GM12878 (cell line): ENCODE data around the gene MEI1. TPM values are rescaled to one million over a fixed set of nuclear protein-coding genes. Genes with fewer than 3 reads are reported as not detected.

Source experiments
- EP300 ChIP-seq, 2 experiments: fragments of 150-350 bp in 1 of 2; IDR thresholded peaks; 2 replicates each; pipeline ENCODE4 v1.6.1; 2011 to 2012; ENCODE audit warnings: low read depth in 2 of 2, low read length in 2 of 2, borderline replicate concordance in 1 of 2, improper control_type of control experiment in 1 of 2, inconsistent platforms in 1 of 2; ENCODE audit not compliant: control insufficient read depth in 1 of 2
- IKZF1 ChIP-seq: fragments of 450-650 bp; conservative IDR thresholded peaks from 2 replicates; pipeline ENCODE4 v1.6.1; 2017; ENCODE audit warnings: antibody characterized with exemption, mild to moderate bottlenecking
- JUND ChIP-seq: IDR thresholded peaks from 2 replicates; pipeline ENCODE4 v1.6.1; 2012; ENCODE audit warnings: low read depth, mild to moderate bottlenecking, low read length, improper control_type of control experiment, moderate library complexity
- KAT2A ChIP-seq: conservative IDR thresholded peaks from 2 replicates; pipeline ENCODE4 v1.6.1; 2011; ENCODE audit warnings: low read depth, low read length; ENCODE audit not compliant: control insufficient read depth
- SMARCA5 ChIP-seq: fragments of 450-650 bp; IDR thresholded peaks from 2 replicates; pipeline ENCODE4 v1.6.1; 2017; ENCODE audit warnings: mild to moderate bottlenecking
- TCF7 ChIP-seq: IDR thresholded peaks from 2 replicates; pipeline ENCODE4 v1.6.1; 2014; ENCODE audit warnings: antibody characterized with exemption, borderline replicate concordance
- polyA plus RNA-seq, 11 experiments: library from polyadenylated mRNA; depleted of rRNA in 4 of 11; unstranded in 6 of 11; stranded (reverse) in 5 of 11; fragments of >200 nt; fragmentation: Nextera tagmentation in 4 of 11; fragmentation: Illumina TruSeq in 1 of 11; extraction: Ambion mirVana in 4 of 11; extraction: Trizol in 1 of 11; gene quantifications; 1 replicate in 1 of 11; 2 replicates in 10 of 11; pipeline versions ENCODE4 v1.2.1 to v1.2.3, GENCODE V29; 2011 to 2016; ENCODE audit warnings: inconsistent platforms in 2 of 11, missing spikeins in 2 of 11, low read depth in 1 of 11
- total RNA-seq, 4 experiments: library from RNA; depleted of rRNA in 3 of 4; stranded (reverse); fragments of >200 nt in 3 of 4; fragmentation: Illumina TruSeq in 1 of 4; extraction: Trizol in 1 of 4; gene quantifications; 2 replicates each; pipeline versions ENCODE4 v1.2.1 to v1.2.3, GENCODE V29; 2013 to 2021
- TF ChIP-seq, protein P1 (sequence below): fragments of 450-650 bp; IDR thresholded peaks from 2 replicates; pipeline ENCODE4 v1.6.1; 2017; ENCODE audit warnings: mild to moderate bottlenecking, low read depth, inconsistent platforms; ENCODE audit not compliant: poor library complexity, severe bottlenecking
- TF ChIP-seq, protein P2 (sequence below): fragments of 450-650 bp; IDR thresholded peaks from 2 replicates; pipeline ENCODE4 v1.6.1; 2017; ENCODE audit warnings: low read depth, mild to moderate bottlenecking, moderate library complexity
- TF ChIP-seq, protein P3 (sequence below), 3 experiments: IDR thresholded peaks in 2 of 3; conservative IDR thresholded peaks in 1 of 3; 2 replicates each; pipeline ENCODE4 v1.5.1; 2011; ENCODE audit warnings: low read depth in 3 of 3, low read length in 3 of 3, mild to moderate bottlenecking in 3 of 3, control low read depth in 2 of 3, moderate library complexity in 2 of 3, inconsistent platforms in 1 of 3, mixed read lengths in 1 of 3; ENCODE audit not compliant: control insufficient read depth in 2 of 3, insufficient read depth in 1 of 3; ENCODE audit errors: extremely low read depth in 1 of 3

The MEI1 gene
- total and polyA plus RNA-seq, 10 of the 15 experiments (the other 5 are each of a cell fraction or from before 2014, with no cell fraction given), result 27.9 to 48.9 (median 35.8) TPM

DNA sequence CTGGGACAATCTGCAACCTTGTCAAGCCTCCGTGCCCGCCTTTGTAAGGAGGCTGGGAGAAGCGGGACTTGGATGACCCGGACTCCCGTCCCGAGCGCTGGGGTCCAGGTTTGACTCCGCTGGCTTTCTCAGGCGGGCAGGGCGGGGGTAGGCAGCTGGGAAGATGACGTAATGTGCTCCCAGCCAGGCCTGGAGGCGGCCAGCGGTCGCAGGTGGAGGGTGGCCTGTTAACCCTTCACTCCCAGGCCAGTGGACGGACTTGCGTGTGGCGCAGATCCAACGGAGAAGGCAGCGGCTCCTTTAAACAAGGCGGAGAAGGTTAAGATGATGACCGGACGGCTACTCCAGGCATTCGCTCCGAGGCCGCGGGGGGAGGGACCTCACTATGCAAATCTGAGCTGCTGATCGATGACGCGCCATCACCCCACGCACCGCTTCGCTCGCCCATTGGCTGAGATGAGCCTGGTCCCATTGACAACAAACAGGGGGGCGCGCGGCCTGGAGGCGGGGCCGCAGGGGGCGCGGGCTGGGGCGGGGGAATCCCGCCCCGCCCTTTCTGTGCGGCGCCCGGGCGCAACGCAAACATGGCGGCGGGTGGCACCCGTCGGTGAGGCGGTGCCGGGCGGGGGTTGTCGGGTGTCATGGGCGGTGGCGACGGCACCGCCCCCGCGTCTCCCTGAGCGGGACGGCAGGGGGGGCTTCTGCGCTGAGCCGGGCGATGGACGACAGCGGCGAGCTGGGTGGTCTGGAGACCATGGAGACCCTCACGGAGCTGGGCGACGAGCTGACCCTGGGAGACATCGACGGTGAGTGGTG, 133.5 kb downstream of the MEI1 start, which contains the start of gene SREBF2 (continued):
- TF ChIP-seq, protein P1, sequence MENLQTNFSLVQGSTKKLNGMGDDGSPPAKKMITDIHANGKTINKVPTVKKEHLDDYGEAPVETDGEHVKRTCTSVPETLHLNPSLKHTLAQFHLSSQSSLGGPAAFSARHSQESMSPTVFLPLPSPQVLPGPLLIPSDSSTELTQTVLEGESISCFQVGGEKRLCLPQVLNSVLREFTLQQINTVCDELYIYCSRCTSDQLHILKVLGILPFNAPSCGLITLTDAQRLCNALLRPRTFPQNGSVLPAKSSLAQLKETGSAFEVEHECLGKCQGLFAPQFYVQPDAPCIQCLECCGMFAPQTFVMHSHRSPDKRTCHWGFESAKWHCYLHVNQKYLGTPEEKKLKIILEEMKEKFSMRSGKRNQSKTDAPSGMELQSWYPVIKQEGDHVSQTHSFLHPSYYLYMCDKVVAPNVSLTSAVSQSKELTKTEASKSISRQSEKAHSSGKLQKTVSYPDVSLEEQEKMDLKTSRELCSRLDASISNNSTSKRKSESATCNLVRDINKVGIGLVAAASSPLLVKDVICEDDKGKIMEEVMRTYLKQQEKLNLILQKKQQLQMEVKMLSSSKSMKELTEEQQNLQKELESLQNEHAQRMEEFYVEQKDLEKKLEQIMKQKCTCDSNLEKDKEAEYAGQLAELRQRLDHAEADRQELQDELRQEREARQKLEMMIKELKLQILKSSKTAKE, result peak; percentile 18
- TF ChIP-seq KAT2A (no peak), IKZF1 (peak; percentile 91), SMARCA5 (no peak; the same call in 1 of the 2 replicates), JUND (peak; percentile 85; the same call in 1 of the 2 replicates), EP300 (IDR thresholded peaks at IDR 0.05; ENCODE audit: borderline replicate concordance in 1 of 2, control insufficient read depth in 1 of 2, low read depth in 2 of 2, low read length in 2 of 2) (peak; percentile 64 to 75), TCF7 (no peak)
- TF ChIP-seq, protein P2, sequence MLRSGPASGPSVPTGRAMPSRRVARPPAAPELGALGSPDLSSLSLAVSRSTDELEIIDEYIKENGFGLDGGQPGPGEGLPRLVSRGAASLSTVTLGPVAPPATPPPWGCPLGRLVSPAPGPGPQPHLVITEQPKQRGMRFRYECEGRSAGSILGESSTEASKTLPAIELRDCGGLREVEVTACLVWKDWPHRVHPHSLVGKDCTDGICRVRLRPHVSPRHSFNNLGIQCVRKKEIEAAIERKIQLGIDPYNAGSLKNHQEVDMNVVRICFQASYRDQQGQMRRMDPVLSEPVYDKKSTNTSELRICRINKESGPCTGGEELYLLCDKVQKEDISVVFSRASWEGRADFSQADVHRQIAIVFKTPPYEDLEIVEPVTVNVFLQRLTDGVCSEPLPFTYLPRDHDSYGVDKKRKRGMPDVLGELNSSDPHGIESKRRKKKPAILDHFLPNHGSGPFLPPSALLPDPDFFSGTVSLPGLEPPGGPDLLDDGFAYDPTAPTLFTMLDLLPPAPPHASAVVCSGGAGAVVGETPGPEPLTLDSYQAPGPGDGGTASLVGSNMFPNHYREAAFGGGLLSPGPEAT, result peak; percentile 96
- TF ChIP-seq, protein P3, sequence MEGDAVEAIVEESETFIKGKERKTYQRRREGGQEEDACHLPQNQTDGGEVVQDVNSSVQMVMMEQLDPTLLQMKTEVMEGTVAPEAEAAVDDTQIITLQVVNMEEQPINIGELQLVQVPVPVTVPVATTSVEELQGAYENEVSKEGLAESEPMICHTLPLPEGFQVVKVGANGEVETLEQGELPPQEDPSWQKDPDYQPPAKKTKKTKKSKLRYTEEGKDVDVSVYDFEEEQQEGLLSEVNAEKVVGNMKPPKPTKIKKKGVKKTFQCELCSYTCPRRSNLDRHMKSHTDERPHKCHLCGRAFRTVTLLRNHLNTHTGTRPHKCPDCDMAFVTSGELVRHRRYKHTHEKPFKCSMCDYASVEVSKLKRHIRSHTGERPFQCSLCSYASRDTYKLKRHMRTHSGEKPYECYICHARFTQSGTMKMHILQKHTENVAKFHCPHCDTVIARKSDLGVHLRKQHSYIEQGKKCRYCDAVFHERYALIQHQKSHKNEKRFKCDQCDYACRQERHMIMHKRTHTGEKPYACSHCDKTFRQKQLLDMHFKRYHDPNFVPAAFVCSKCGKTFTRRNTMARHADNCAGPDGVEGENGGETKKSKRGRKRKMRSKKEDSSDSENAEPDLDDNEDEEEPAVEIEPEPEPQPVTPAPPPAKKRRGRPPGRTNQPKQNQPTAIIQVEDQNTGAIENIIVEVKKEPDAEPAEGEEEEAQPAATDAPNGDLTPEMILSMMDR (IDR thresholded peaks at IDR 0.05 in 2 of 3, conservative IDR thresholded peaks at IDR 0.05 in 1 of 3; ENCODE audit: control insufficient read depth in 2 of 3, extremely low read depth in 1 of 3, insufficient read depth in 1 of 3, low read depth in 3 of 3, low read length in 3 of 3), result 0 out of 6 replicates have a peak, but pooled peaks of 1 of the 3 experiments have one; percentile 1
